ENCODE data around the gene OPA1.

OPA1 gene

DNA sequence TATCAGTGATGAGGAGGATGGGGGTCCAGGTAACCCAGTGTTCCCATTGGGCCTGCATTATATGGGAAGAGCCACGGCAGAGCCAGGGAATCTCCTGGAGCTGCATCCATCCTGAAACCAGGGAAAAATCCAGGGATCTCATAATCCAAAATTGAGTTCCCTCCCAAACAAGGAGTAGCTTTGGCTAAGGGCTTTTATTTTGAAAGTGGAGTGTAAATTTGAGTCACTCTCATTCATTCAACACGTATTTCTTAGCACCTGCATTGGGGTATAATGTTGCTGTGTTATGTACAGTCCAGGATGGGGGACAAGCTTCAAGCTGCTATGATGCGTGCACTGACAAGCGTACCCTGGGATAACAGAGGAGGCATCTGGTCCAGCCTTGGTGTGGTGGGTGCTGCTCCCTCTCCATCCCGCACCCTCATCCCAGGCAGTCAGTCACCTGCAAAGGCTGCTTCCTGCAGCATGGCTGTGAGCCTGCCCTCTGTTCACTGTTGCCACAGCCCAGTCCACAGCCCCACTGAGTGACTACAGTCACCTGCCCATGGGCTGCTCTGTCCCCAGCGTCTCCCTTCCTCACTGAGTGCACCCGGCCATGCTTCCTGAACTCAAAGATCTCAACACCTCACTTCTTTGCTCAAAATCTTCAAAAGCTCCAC lies 135.6 kb downstream of the OPA1 start:
- no peaks in the 10 kb centered on the region for H3K79me2 ChIP-seq (ENCODE audit: low read length)

GRCh38 chr3:193729088-193729465 lies 136.1 kb downstream of the OPA1 start:
- H3K27me3 ChIP-seq (replicated peaks; ENCODE audit: insufficient read depth, low read length) = no peaks in the 10 kb centered on the region
- H3K27ac ChIP-seq (ENCODE audit: low read length) = no peak overlapping the region
- no peaks in the 10 kb centered on the region for H3K79me2 ChIP-seq (ENCODE audit: low read length)
- H3K9ac ChIP-seq (ENCODE audit: low read length) = no peak overlapping the region
- H3K9me3 ChIP-seq (replicated peaks; ENCODE audit: insufficient read depth, low read length) = no peaks in the 10 kb centered on the region
- H4K20me1 ChIP-seq (ENCODE audit: insufficient read depth, low read length) = no peaks in the 10 kb centered on the region
- H3F3A ChIP-seq (ENCODE audit: insufficient read depth, low read length) = 0 out of 2 replicates have a peak, but pooled peaks cover 4% of the 10 kb centered on the region
- no peak overlapping the region for H3K4me2 ChIP-seq (ENCODE audit: low read depth, low read length)
- H3K9me2 ChIP-seq (replicated peaks; ENCODE audit: insufficient read depth, low read length) = no peaks in the 10 kb centered on the region
- peaks cover 14% of the 10 kb centered on the region for H3K4me1 ChIP-seq (ENCODE audit: low read length)
- H2AFZ ChIP-seq (ENCODE audit: low read length) = no peak overlapping the region
- no peaks in the 10 kb centered on the region for H3K36me3 ChIP-seq (replicated peaks; ENCODE audit: insufficient read depth, low read length)
- DNase-seq = no peak
- no peak overlapping the region for H3K4me3 ChIP-seq (ENCODE audit: low read length)
- TF ChIP-seq, protein P1, sequence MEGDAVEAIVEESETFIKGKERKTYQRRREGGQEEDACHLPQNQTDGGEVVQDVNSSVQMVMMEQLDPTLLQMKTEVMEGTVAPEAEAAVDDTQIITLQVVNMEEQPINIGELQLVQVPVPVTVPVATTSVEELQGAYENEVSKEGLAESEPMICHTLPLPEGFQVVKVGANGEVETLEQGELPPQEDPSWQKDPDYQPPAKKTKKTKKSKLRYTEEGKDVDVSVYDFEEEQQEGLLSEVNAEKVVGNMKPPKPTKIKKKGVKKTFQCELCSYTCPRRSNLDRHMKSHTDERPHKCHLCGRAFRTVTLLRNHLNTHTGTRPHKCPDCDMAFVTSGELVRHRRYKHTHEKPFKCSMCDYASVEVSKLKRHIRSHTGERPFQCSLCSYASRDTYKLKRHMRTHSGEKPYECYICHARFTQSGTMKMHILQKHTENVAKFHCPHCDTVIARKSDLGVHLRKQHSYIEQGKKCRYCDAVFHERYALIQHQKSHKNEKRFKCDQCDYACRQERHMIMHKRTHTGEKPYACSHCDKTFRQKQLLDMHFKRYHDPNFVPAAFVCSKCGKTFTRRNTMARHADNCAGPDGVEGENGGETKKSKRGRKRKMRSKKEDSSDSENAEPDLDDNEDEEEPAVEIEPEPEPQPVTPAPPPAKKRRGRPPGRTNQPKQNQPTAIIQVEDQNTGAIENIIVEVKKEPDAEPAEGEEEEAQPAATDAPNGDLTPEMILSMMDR (IDR thresholded peaks at IDR 0.05; ENCODE audit: low read length) = no peak
- no peak for TF ChIP-seq EZH2 (optimal IDR thresholded peaks at IDR 0.05; ENCODE audit: low read depth, low read length)
- TF ChIP-seq EZH2phosphoT487 (IDR thresholded peaks at IDR 0.05; ENCODE audit: low read length) = no peak

More for the DNA sequence above, 135.6 kb downstream of the OPA1 start:
- H3K4me2 ChIP-seq (ENCODE audit: low read depth, low read length) = no peak overlapping the region
- DNase-seq = no peak
- no peaks in the 10 kb centered on the region for H3K36me3 ChIP-seq (replicated peaks; ENCODE audit: insufficient read depth, low read length)
- H3K9ac ChIP-seq (ENCODE audit: low read length) = no peak overlapping the region
- TF ChIP-seq, protein P1 (IDR thresholded peaks at IDR 0.05; ENCODE audit: low read length) = no peak
- TF ChIP-seq EZH2phosphoT487 (IDR thresholded peaks at IDR 0.05; ENCODE audit: low read length) (no peak), EZH2 (optimal IDR thresholded peaks at IDR 0.05; ENCODE audit: low read depth, low read length) (no peak)
- peaks cover 14% of the 10 kb centered on the region for H3K4me1 ChIP-seq (ENCODE audit: low read length)
- no peaks in the 10 kb centered on the region for H3K9me3 ChIP-seq (replicated peaks; ENCODE audit: insufficient read depth, low read length)
- H3K27ac ChIP-seq (ENCODE audit: low read length) = no peak overlapping the region
- no peaks in the 10 kb centered on the region for H3K27me3 ChIP-seq (replicated peaks; ENCODE audit: insufficient read depth, low read length)
- H3F3A ChIP-seq (ENCODE audit: insufficient read depth, low read length) = 0 out of 2 replicates have a peak, but pooled peaks cover 4% of the 10 kb centered on the region
- H3K9me2 ChIP-seq (replicated peaks; ENCODE audit: insufficient read depth, low read length) = no peaks in the 10 kb centered on the region
- H3K4me3 ChIP-seq (ENCODE audit: low read length) = no peak overlapping the region
- H2AFZ ChIP-seq (ENCODE audit: low read length) = no peak overlapping the region
- H4K20me1 ChIP-seq (ENCODE audit: insufficient read depth, low read length) = no peaks in the 10 kb centered on the region

DNA sequence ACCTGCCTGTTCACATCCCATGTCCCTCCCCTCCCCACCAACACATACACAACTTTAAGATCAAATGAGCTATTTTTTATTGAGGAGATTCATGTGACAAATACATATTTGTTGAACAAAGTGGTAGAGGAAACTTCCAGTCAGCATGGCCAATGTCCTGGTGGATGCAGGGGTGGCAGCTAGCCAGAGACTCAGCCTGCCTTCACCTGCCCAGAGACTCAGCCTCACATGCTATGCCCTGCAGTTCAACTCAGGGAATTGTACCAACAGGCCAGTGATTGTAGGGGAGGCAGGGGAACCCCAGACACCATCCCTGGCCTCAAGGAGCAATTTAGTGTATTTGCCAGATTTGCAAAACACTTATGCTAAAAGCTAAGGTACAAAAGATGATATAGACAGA lies 136.6 kb downstream of the OPA1 start:
- no peaks in the 10 kb centered on the region for H3K79me2 ChIP-seq (ENCODE audit: low read length)
- DNase-seq = no peak
- H3K9me2 ChIP-seq (replicated peaks; ENCODE audit: insufficient read depth, low read length) = no peaks in the 10 kb centered on the region
- H3K4me3 ChIP-seq (ENCODE audit: low read length) = no peak overlapping the region
- no peak overlapping the region for H3K27ac ChIP-seq (ENCODE audit: low read length)
- no peaks in the 10 kb centered on the region for H3K36me3 ChIP-seq (replicated peaks; ENCODE audit: insufficient read depth, low read length)
- H3K9me3 ChIP-seq (replicated peaks; ENCODE audit: insufficient read depth, low read length) = no peaks in the 10 kb centered on the region
- H2AFZ ChIP-seq (ENCODE audit: low read length) = no peak overlapping the region
- no peaks in the 10 kb centered on the region for H3K27me3 ChIP-seq (replicated peaks; ENCODE audit: insufficient read depth, low read length)
- TF ChIP-seq EZH2phosphoT487 (IDR thresholded peaks at IDR 0.05; ENCODE audit: low read length) = no peak
- TF ChIP-seq, protein P1 (IDR thresholded peaks at IDR 0.05; ENCODE audit: low read length) = no peak
- TF ChIP-seq EZH2 (optimal IDR thresholded peaks at IDR 0.05; ENCODE audit: low read depth, low read length) = no peak
- H3F3A ChIP-seq (ENCODE audit: insufficient read depth, low read length) = 0 out of 2 replicates have a peak, but pooled peaks cover 4% of the 10 kb centered on the region
- peaks cover 14% of the 10 kb centered on the region for H3K4me1 ChIP-seq (ENCODE audit: low read length)
- H3K9ac ChIP-seq (ENCODE audit: low read length) = no peak overlapping the region
- H3K4me2 ChIP-seq (ENCODE audit: low read depth, low read length) = no peak overlapping the region
- H4K20me1 ChIP-seq (ENCODE audit: insufficient read depth, low read length) = no peaks in the 10 kb centered on the region
